Measurements from ENCODE around the gene DNAH2. TPM values are rescaled to one million over a fixed set of nuclear protein-coding genes. Genes with fewer than 3 reads are reported as not detected.

Gene DNAH2
- total and polyA plus RNA-seq, 2 of the 8 experiments (the other 6 are each of a cell fraction or from before 2014, with no cell fraction given): 0.13 to 0.18 TPM

GRCh38 chr17:7703584-7704479 lies 13.7 kb upstream of the DNAH2 start (continued):
- TF ChIP-seq CHD7 (IDR thresholded peaks at IDR 0.05; ENCODE audit: insufficient replicate concordance, low read length): no peak
- TF ChIP-seq NRF1 (IDR thresholded peaks at IDR 0.05; ENCODE audit: low read depth, low read length): no peak
- 0 out of 2 replicates have a peak, but pooled peaks have one; percentile 12 for TF ChIP-seq MAX (IDR thresholded peaks at IDR 0.05)
- TF ChIP-seq BACH1 (IDR thresholded peaks at IDR 0.05; ENCODE audit: low read length): no peak
- TF ChIP-seq SUZ12 (IDR thresholded peaks at IDR 0.05; ENCODE audit: low read length): no peak
- TF ChIP-seq TEAD4 (IDR thresholded peaks at IDR 0.05; ENCODE audit: low read depth, low read length): no peak
- peak; percentile 30 for TF ChIP-seq ASH2L (IDR thresholded peaks at IDR 0.05; ENCODE audit: low read length)
- TF ChIP-seq SIRT6 (IDR thresholded peaks at IDR 0.05; ENCODE audit: low read length): no peak
- TF ChIP-seq EP300 (IDR thresholded peaks at IDR 0.05; ENCODE audit: borderline replicate concordance in 1 of 2, low read depth in 2 of 2, low read length in 2 of 2): peak in 1 of 2 experiments; percentile 76; a peak in 1 of 3 replicates
- TF ChIP-seq SIX5 (IDR thresholded peaks at IDR 0.05; ENCODE audit: low read depth, low read length): no peak
